Thoracic aorta (tissue), 2 donors: ENCODE results near the gene UBQLNL. TPM values are rescaled to one million over a fixed set of nuclear protein-coding genes. Genes with fewer than 3 reads are reported as not detected.

ENCODE experiments used
- ATAC-seq: fragments of 150-250 bp; one replicate; pipeline ENCODE4 v1.8.0; 2017; ENCODE audit warnings: low read depth; ENCODE audit not compliant: insufficient number of reproducible peaks, low FRiP score
- DNase-seq: peaks from one replicate; pipeline ENCODE4 v3.0.0-alpha.2; 2020; ENCODE audit warnings: low spot score
- H3K27ac ChIP-seq, 2 donors: fragments of 200-600 bp; sonication (generic); 1 replicate in 1 of 2; 2 replicates in 1 of 2; pipeline ENCODE4 v1.5.1; 2016; ENCODE audit warnings: mild to moderate bottlenecking in 2 of 2, moderate library complexity in 2 of 2
- H3K27me3 ChIP-seq: fragments of 200-600 bp; sonication (generic); replicated peaks from 2 replicates; pipeline ENCODE4 v1.6.0; 2016; ENCODE audit warnings: mild to moderate bottlenecking; ENCODE audit not compliant: insufficient read depth
- H3K36me3 ChIP-seq: fragments of 200-600 bp; sonication (generic); one replicate; pipeline ENCODE4 v1.5.1; 2016
- H3K4me1 ChIP-seq, 2 donors: fragments of 200-600 bp; sonication (generic); 1 replicate in 1 of 2; 2 replicates in 1 of 2; pipeline versions ENCODE4 v1.5.1 to v1.6.0; 2016; ENCODE audit warnings: low read depth in 2 of 2, mild to moderate bottlenecking in 1 of 2; ENCODE audit not compliant: control insufficient read depth in 1 of 2
- H3K4me3 ChIP-seq: fragments of 200-600 bp; sonication (generic); 2 replicates; pipeline ENCODE4 v1.5.1; 2016; ENCODE audit warnings: mild to moderate bottlenecking
- H3K9me3 ChIP-seq: fragments of 200-600 bp; sonication (generic); 2 replicates; pipeline ENCODE4 v1.5.1; 2016
- CTCF ChIP-seq: fragments of 200-600 bp; sonication (generic); IDR thresholded peaks from one replicate; pipeline ENCODE4 v1.5.1; 2019; ENCODE audit warnings: antibody characterized with exemption
- total RNA-seq, 2 donors: library from RNA; depleted of rRNA; stranded (reverse); fragments of >200 nt; gene quantifications; one replicate each; pipeline versions ENCODE4 v1.1.0 to v1.2.3, GENCODE V29; 2016

Gene UBQLNL
- total RNA-seq, 2 donors from 2014 or later = 0.56 to 1.4 TPM

GRCh38 chr11:5486421-5486820 is 30.1 kb downstream of the UBQLNL start:
- Histone ChIP-seq H3K27me3 (no peaks in the 10 kb centered on the region), H3K4me3 (no peak overlapping the region), H3K9me3 (no peaks in the 10 kb centered on the region), H3K27ac (no peak overlapping the region), H3K36me3 (no peaks in the 10 kb centered on the region), H3K4me1 (no peaks in the 10 kb centered on the region)
- ATAC-seq (no peak), DNase-seq (no peak)
- TF ChIP-seq CTCF = no peak

- H3K36me3 ChIP-seq = no peaks in the 10 kb centered on the region
- H3K4me1 ChIP-seq = no peaks in the 10 kb centered on the region
- H3K27me3 ChIP-seq = no peaks in the 10 kb centered on the region
- TF ChIP-seq CTCF = no peak
- DNase-seq (no peak), ATAC-seq (no peak)
- H3K9me3 ChIP-seq = no peaks in the 10 kb centered on the region
- no peak overlapping the region for H3K27ac ChIP-seq
- H3K4me3 ChIP-seq = no peak overlapping the region
Observed at GRCh38 chr11:5486003-5486402, 30.5 kb downstream of the UBQLNL start.

GRCh38 chr11:5476186-5476819 is 40.2 kb downstream of the UBQLNL start:
- DNase-seq (no peak), ATAC-seq (no peak)
- Histone ChIP-seq H3K4me1 (no peaks in the 10 kb centered on the region), H3K27me3 (no peaks in the 10 kb centered on the region), H3K36me3 (no peaks in the 10 kb centered on the region), H3K27ac (no peak overlapping the region), H3K9me3 (no peaks in the 10 kb centered on the region), H3K4me3 (no peak overlapping the region)
- peak; percentile 62 for TF ChIP-seq CTCF

GRCh38 chr11:5473921-5474320 is 42.6 kb downstream of the UBQLNL start:
- no peak for TF ChIP-seq CTCF
- no peaks in the 10 kb centered on the region for H3K4me1 ChIP-seq
- no peaks in the 10 kb centered on the region for H3K27me3 ChIP-seq
- ATAC-seq (no peak), DNase-seq (no peak)
- H3K27ac ChIP-seq = no peak overlapping the region
- no peaks in the 10 kb centered on the region for H3K9me3 ChIP-seq
- H3K4me3 ChIP-seq = no peak overlapping the region
- no peaks in the 10 kb centered on the region for H3K36me3 ChIP-seq

GRCh38 chr11:5467527-5467926 is 49.0 kb downstream of the UBQLNL start:
- H3K27me3 ChIP-seq = no peaks in the 10 kb centered on the region

More at GRCh38 chr11:5467527-5467926, 49.0 kb downstream of the UBQLNL start:
- ATAC-seq (no peak), DNase-seq (no peak)
- Histone ChIP-seq H3K36me3 (no peaks in the 10 kb centered on the region), H3K9me3 (no peaks in the 10 kb centered on the region), H3K27ac (no peak overlapping the region), H3K4me3 (no peak overlapping the region), H3K4me1 (no peaks in the 10 kb centered on the region)
- TF ChIP-seq CTCF = no peak

Other genes starting within 250 kb of the UBQLNL start
- not detected for gene HBE1, start 246.8 kb downstream of the UBQLNL start, total RNA-seq
- gene OR51B4, start 214.8 kb downstream of the UBQLNL start, total RNA-seq = not detected
- not detected for gene OR51B2, start 192.4 kb downstream of the UBQLNL start, total RNA-seq
- gene OR51B5, start 173.2 kb downstream of the UBQLNL start, total RNA-seq = 1 to 10 TPM in 1 of 2 donors, under 1 TPM in 1; 0.49 to 4.2 TPM
- gene OR51B6, start 165.2 kb downstream of the UBQLNL start, total RNA-seq = not detected
- not detected for gene OR51M1, start 132.9 kb downstream of the UBQLNL start, total RNA-seq
- gene OR51Q1, start 94.6 kb downstream of the UBQLNL start, total RNA-seq = not detected
- gene OR51I1, start 75.2 kb downstream of the UBQLNL start, total RNA-seq = not detected
- not detected for gene OR51I2, start 67.4 kb downstream of the UBQLNL start, total RNA-seq
- not detected for gene OR52D1, start 28.0 kb downstream of the UBQLNL start, total RNA-seq
- gene UBQLN3, start 6.7 kb downstream of the UBQLNL start, total RNA-seq = 1 to 10 TPM in 1 of 2 donors, under 1 TPM in 1; 0.63 to 1.5 TPM
- gene OR52H1, start 31.8 kb upstream of the UBQLNL start, total RNA-seq = 1 to 10 TPM in 1 of 2 donors, under 1 TPM in 1; 0.81 to 2.0 TPM
- gene OR52B6, start 64.2 kb upstream of the UBQLNL start, total RNA-seq = not detected
- gene TRIM6, start 79.9 kb upstream of the UBQLNL start, total RNA-seq = 1 to 10 TPM; 3.0 to 6.5 TPM
- gene TRIM34, start 108.3 kb upstream of the UBQLNL start, total RNA-seq = 1 to 10 TPM; 6.9 to 7.7 TPM
- 10 to 100 TPM; 35.5 to 36.4 TPM for gene TRIM5, start 168.4 kb upstream of the UBQLNL start, total RNA-seq
- 100 to 1,000 TPM; 119 to 129 TPM for gene TRIM22, start 173.1 kb upstream of the UBQLNL start, total RNA-seq
- gene OR56B1, start 219.7 kb upstream of the UBQLNL start, total RNA-seq = under 1 TPM; 0.27 to 0.49 TPM
- gene OR52N4, start 237.5 kb upstream of the UBQLNL start, total RNA-seq = not detected